HL-60 (cell line): ENCODE results near the gene CMYA5.

ENCODE experiments used
- CTCF ChIP-seq: IDR thresholded peaks from one replicate; pipeline ENCODE4 v1.5.1; 2011; ENCODE audit warnings: low read length, control low read depth, inconsistent platforms; ENCODE audit not compliant: insufficient read depth
- GABPA ChIP-seq: IDR thresholded peaks from 2 replicates; pipeline ENCODE4 v1.6.1; 2012; ENCODE audit warnings: low read depth
- POLR2AphosphoS5 ChIP-seq: IDR thresholded peaks from 2 replicates; pipeline ENCODE4 v1.6.1; 2012; ENCODE audit warnings: low read depth
- SPI1 ChIP-seq: IDR thresholded peaks from 2 replicates; pipeline ENCODE4 v1.6.1; 2012; ENCODE audit warnings: low read depth, mild to moderate bottlenecking, borderline replicate concordance
- TF ChIP-seq, protein P1 (sequence below): IDR thresholded peaks from 2 replicates; pipeline ENCODE4 v1.6.1; 2012; ENCODE audit warnings: low read depth; ENCODE audit not compliant: insufficient replicate concordance

GRCh38 chr5:79699763-79700400 lies 10.2 kb downstream of the CMYA5 start:
- TF ChIP-seq CTCF (no peak), POLR2AphosphoS5 (no peak), SPI1 (no peak), GABPA (no peak)
- TF ChIP-seq, protein P1, sequence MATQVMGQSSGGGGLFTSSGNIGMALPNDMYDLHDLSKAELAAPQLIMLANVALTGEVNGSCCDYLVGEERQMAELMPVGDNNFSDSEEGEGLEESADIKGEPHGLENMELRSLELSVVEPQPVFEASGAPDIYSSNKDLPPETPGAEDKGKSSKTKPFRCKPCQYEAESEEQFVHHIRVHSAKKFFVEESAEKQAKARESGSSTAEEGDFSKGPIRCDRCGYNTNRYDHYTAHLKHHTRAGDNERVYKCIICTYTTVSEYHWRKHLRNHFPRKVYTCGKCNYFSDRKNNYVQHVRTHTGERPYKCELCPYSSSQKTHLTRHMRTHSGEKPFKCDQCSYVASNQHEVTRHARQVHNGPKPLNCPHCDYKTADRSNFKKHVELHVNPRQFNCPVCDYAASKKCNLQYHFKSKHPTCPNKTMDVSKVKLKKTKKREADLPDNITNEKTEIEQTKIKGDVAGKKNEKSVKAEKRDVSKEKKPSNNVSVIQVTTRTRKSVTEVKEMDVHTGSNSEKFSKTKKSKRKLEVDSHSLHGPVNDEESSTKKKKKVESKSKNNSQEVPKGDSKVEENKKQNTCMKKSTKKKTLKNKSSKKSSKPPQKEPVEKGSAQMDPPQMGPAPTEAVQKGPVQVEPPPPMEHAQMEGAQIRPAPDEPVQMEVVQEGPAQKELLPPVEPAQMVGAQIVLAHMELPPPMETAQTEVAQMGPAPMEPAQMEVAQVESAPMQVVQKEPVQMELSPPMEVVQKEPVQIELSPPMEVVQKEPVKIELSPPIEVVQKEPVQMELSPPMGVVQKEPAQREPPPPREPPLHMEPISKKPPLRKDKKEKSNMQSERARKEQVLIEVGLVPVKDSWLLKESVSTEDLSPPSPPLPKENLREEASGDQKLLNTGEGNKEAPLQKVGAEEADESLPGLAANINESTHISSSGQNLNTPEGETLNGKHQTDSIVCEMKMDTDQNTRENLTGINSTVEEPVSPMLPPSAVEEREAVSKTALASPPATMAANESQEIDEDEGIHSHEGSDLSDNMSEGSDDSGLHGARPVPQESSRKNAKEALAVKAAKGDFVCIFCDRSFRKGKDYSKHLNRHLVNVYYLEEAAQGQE: no peak
